ENCODE data around the gene LIN28A. TPM values are rescaled to one million over a fixed set of nuclear protein-coding genes. Genes with fewer than 3 reads are reported as not detected.

LIN28A gene
- total RNA-seq, 6 experiments from 2014 or later, result 0.09 TPM; not detected in 5

- Histone ChIP-seq H3K27me3 (no peaks in the 10 kb centered on the region), H3K36me3 (peaks cover 0 to 8% (median 4%) of the 10 kb centered on the region in 4 donors), H3K4me1 (no peaks in the 10 kb centered on the region), H3K27ac (no peak overlapping the region), H3K9me3 (no peaks in the 10 kb centered on the region), H3K4me3 (no peak overlapping the region)
- intact Hi-C loops (cut with DNase I), result no loop called here
- WGBS (ENCODE audit: insufficient coverage, low coverage, low lambda C conversion rate, missing lambda C conversion rate), result 100% methylated on average over 5 of the region's 5 CpGs
- no peak for ATAC-seq
- DNase-seq, result no peak
- TF ChIP-seq CTCF (IDR thresholded peaks at IDR 0.05) (no peak), POLR2A (IDR thresholded peaks at IDR 0.05) (no peak)
These were observed 42.0 kb downstream of the LIN28A start for GRCh38 chr1:26452459-26453183.

- H3K36me3 ChIP-seq, result peaks cover 0 to 20% (median 7%) of the 10 kb centered on the region in 4 donors
- TF ChIP-seq POLR2A (IDR thresholded peaks at IDR 0.05), result no peak
- no peak for TF ChIP-seq CTCF (IDR thresholded peaks at IDR 0.05)
These were observed 48.5 kb downstream of the LIN28A start for GRCh38 chr1:26459148-26459547.

GRCh38 chr1:26459573-26460031, 49.0 kb downstream of the LIN28A start:
- Histone ChIP-seq H3K9me3 (no peaks in the 10 kb centered on the region), H3K4me1 (no peaks in the 10 kb centered on the region), H3K4me3 (no peak overlapping the region), H3K27me3 (no peaks in the 10 kb centered on the region), H3K27ac (no peak overlapping the region), H3K36me3 (peaks cover 0 to 25% (median 7%) of the 10 kb centered on the region in 4 donors)
- no peak for TF ChIP-seq POLR2A (IDR thresholded peaks at IDR 0.05)
- TF ChIP-seq CTCF (IDR thresholded peaks at IDR 0.05), result no peak
- ATAC-seq (no peak), DNase-seq (no peak)
- WGBS (ENCODE audit: insufficient coverage, low coverage, low lambda C conversion rate, missing lambda C conversion rate), result 80% methylated on average over 2 of the region's 3 CpGs
- intact Hi-C loops (cut with DNase I), result no loop called here

More at GRCh38 chr1:26459148-26459547, 48.5 kb downstream of the LIN28A start:
- no peak for ATAC-seq
- Histone ChIP-seq H3K4me1 (no peaks in the 10 kb centered on the region), H3K4me3 (no peak overlapping the region), H3K27me3 (no peaks in the 10 kb centered on the region), H3K9me3 (no peaks in the 10 kb centered on the region), H3K27ac (no peak overlapping the region)
- DNase-seq, result no peak
- intact Hi-C loops (cut with DNase I), result no loop called here
- WGBS (ENCODE audit: insufficient coverage, low coverage, low lambda C conversion rate, missing lambda C conversion rate), result no CpG with 5 or more reads among the region's 1 CpG

- TF ChIP-seq CTCF (IDR thresholded peaks at IDR 0.05) (no peak), POLR2A (IDR thresholded peaks at IDR 0.05) (no peak)
- WGBS (ENCODE audit: insufficient coverage, low coverage, low lambda C conversion rate, missing lambda C conversion rate), result 60% methylated on average over 1 of the region's 10 CpGs
- Histone ChIP-seq H3K36me3 (peaks cover 0 to 40% (median 4%) of the 10 kb centered on the region in 4 donors), H3K27ac (no peak overlapping the region), H3K9me3 (no peaks in the 10 kb centered on the region), H3K4me1 (peaks cover 0 to 24% (median 3%) of the 10 kb centered on the region in 4 donors), H3K27me3 (no peaks in the 10 kb centered on the region), H3K4me3 (no peak overlapping the region)
- intact Hi-C loops (cut with DNase I), result no loop called here
- DNase-seq, result peak in 2 of 3 donors; percentile 48 to 51
- no peak for ATAC-seq
These were observed 58.3 kb downstream of the LIN28A start for GRCh38 chr1:26468911-26469310.

Measured in right lobe of liver (tissue), 6 donors.